ENCODE results near the gene PVR.
"Not testable (repeated sequence)": the region's sequence is repeated elsewhere in the genome, so short reads cannot be mapped to it uniquely, and the experiment has no call there.

Gene PVR

DNA sequence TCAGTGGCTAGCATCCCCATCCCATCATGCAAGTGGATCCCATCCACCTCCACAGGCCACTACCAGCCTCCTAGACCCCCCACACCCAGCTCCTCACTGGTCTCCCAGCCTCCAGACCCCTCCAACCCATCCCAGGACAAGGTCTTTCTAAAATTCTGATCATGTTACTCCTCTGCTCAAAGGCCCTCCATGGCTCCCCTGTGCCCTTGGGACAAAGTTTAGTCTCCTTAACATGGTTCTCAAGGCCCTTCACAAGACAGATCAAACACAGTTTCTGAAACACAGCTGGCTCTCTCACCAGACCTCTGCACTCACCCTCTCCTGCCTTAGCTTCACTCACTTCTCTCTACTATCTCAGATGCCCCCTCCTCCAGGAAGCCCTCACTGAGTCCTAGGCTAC lies 36.8 kb downstream of the PVR start:
- no peak for DNase-seq

- no peak for DNase-seq
Observed at GRCh38 chr19:44681992-44682790, 38.5 kb downstream of the PVR start.

DNA sequence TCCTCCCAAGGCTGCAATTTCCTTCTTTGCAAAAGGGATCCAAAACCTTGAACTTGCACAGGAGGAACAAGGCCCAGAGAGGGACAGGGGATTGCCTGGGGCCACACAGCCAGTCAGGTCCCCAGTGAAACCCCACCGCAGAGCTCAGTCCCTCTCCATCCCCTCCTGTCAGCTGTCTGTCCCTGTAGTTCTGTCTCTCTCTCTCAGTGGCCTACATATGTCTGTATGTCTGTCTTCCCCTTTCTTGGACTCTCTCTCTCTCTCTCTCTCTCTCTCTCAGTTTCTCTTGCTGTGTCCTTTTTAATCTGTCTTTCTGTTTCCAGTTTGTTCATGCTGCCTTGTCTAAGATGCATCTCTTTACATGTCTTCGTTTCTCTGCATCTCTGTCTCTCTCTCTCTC lies 39.1 kb downstream of the PVR start:
- DNase-seq = no peak

GRCh38 chr19:44683434-44684210 lies 39.9 kb downstream of the PVR start:
- no peak for DNase-seq

DNA sequence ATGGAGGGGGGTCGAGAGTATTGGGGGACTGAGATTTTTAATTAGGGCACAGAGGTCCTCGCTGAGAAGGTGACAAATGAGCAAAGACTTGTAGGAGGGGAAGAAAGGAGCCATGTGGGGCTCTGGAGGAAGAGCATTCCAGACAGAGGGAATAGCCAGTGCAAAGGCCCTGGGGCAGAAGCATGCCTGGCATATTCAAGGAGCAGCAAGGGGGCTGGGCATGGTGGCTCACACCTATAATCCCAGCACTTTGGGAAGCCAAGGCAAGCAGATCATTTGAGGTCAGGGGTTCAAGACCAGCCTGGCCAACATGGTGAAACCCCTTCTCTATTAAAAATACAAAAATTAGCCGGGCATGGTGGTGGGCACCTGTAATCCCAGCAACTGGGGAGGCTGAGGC lies 40.7 kb downstream of the PVR start:
- DNase-seq = not testable (repeated sequence)

GRCh38 chr19:44684892-44685863 lies 41.5 kb downstream of the PVR start:
- peak; percentile 79 for DNase-seq

GRCh38 chr19:44685877-44686276 lies 42.2 kb downstream of the PVR start:
- DNase-seq = no peak

GRCh38 chr19:44686896-44687295 lies 43.2 kb downstream of the PVR start:
- no peak for DNase-seq

GRCh38 chr19:44687888-44688287 lies 44.2 kb downstream of the PVR start:
- no peak for DNase-seq

DNA sequence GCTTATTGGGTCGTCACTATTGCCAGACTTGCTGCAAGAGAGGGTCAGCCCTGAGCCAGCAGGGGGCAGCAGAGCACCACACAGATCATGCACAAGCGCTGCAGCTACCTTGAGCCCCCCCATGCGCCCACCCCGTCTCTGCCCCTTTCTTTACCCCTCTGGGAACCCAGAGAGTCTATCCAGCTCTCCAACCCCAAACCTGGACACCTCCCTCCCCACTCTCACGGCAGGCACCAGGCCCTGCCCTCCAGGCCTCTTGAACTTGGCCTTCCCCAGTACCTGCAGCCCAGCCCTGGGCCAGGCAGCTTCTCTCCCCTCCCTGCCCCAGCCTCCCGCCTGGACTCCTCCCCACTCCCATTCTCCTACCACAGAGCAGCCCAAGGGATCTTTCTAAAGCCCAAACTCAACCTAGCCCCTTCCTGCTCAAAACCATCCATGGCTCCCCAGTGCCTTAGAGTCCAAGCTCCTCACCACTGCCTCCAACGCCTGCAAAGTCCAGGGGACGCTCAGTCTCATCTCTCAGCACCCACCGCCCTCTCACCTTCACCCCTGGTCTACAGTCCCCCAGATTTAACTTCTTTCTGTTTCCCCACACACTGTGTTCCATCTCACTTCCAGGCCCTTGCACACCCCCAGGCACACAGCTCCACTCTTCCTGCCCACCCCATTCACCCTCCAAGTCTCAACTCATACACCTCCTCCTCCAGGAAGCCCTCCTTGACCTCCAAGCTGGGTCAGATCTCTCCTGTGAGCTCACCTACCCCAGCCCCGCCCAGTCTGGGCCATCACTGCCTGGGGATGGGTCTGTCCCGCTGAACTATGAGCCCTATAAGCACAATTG lies 45.8 kb downstream of the PVR start:
- peak; percentile 81 for DNase-seq

DNA sequence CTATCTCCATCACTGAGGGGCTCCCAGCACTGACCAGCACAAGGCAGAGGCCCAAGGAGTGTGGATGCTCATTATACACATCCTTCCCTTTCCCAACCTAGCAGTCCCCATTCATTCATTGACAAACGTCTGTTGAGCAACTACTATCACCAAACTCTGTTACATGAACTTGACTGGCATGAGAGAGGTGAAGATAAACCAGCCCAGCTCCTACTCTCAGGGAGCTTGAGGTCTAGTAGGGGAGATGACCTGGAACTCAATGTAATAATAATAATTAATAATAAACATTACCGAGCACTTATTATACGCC lies 46.4 kb downstream of the PVR start:
- no peak for DNase-seq

- DNase-seq = no peak
Observed at GRCh38 chr19:44692379-44692721, 48.6 kb downstream of the PVR start.

DNA sequence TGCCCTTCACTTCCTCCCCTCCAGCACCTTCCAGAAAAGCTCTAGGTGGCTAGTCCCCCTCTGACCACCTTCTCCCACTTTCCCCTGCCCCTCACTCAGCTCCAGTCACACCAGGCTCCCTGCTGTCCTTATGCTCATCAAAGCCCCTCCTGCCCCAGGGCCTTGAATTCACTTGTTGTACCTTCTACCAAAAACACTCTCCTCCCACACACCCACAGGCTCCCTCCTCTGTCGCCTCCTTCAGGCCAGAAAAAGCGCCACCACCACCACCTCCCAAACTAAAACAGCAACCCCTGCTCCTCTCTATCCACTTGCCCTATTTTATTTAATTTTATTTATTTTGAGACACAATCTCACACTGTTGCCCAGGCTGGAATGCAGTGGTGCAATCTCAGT lies 50.5 kb downstream of the PVR start:
- peak; percentile 25 for DNase-seq

DNA sequence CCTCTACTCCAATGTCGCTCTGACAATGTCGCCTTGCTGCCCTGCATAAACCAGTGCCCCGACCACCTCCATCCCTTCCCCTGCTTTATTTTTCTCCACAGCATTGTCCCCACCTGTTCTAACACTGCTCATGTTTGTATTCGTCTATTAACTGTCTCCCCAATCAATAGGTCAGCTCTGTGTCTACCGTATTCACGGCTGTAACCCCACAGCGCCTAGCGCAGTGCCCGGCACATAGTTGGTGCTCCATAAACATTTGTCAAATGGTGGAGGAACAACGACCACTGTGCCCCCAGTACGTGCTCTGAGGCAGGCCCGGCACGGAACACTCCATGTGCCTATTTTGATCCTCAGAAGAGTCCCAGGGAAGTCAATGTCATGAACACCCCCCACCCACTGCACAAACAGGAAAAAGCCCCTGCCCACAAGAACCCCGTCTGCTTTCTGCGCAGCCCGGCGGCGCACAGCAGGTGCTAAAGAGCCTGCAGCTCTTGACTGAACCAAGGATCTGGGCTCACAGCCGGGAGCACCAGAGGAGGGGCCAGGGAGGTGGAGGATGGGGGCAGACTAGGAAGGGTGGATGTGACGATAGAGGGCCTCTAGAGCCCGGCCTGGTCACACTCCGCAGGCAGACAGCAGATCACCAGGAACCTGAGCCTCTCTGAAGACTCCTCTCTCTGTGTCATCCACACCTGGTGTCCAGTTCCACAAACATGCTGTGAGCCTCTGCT lies 53.4 kb downstream of the PVR start:
- no peak for DNase-seq

GRCh38 chr19:44697670-44698034 lies 53.9 kb downstream of the PVR start:
- no peak for DNase-seq

DNA sequence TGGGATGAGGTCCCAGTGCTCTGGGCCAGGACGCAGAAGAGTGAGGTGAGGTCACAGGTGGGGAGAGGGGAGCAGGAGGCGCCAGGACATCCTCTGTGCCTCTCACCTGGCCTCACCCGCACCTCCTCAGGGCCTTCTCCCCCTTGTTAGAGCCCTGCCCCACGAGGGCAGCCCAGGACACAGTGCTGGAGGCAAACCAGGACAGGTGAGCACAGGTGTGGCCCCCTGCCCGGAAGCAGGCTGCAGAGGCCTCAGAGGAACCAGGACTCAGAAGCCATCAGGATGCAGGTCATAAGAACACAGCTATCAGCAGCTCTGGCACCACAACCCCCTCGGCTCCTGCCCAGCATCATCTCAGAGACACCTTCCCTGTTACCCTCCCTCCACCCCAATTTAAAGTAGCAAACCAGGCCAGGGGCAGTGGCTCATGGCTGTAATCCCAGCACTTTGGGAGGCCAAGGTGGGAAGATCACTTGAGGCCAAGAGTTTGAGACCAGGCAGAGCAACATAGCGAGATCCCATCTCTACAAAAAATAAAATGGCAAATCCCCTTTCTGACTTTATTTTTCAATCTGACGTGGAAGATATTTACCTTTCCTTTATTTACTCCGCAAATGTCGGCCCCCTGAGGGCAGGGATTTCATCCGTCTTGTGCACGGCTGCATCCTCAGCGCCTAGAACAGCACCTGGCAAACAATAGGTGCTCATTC lies 54.9 kb downstream of the PVR start, which contains the start of gene CEACAM16:
CEACAM16 (plus strand) TSS at position 660 of the 710 bp plus-strand sequence. CDS start 2,306 bp downstream, outside the sequence.
- no peak for DNase-seq

DNA sequence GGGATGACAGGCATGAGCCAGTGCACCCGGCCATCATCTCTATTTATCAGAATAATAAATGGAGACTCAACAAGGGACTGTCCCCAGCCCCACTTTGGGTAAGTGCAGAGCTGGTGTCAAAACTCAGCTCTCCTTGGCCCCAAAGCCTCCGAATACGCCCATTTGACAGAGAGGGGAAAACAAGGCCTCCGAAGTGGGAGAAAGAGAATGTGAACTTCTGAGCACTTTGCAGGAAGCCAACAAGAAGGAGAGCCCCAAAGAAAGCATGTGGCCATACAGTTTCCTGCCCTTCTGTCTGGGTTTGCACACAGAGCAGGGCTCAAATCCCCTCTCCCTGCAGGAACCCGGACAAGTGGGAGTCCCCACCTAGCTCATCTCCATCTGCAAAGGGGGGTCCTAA lies 56.8 kb downstream of the PVR start:
- DNase-seq = no peak

DNA sequence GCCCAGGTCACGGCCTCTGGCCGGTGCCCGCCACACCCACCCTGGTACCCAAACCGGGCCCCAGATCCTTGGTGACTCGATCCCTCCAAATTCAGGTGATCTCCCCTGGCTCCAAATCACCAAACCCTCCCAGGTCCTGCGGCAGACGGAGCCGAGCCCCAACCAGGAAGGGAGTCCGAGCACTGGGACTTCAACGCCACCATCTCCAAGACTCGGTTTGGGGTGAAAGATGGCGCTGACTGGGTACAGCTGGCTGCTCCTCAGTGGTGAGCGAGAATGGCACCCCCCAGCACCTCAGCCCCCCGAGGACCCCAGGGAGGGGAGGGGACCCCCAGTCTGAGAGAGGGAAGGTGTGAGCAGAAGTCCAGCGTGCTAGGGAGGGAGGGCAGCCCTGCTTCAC lies 57.5 kb downstream of the PVR start:
- DNase-seq = no peak

- DNase-seq = peak; percentile 33
Observed at GRCh38 chr19:44702551-44703176, 59.0 kb downstream of the PVR start.

DNA sequence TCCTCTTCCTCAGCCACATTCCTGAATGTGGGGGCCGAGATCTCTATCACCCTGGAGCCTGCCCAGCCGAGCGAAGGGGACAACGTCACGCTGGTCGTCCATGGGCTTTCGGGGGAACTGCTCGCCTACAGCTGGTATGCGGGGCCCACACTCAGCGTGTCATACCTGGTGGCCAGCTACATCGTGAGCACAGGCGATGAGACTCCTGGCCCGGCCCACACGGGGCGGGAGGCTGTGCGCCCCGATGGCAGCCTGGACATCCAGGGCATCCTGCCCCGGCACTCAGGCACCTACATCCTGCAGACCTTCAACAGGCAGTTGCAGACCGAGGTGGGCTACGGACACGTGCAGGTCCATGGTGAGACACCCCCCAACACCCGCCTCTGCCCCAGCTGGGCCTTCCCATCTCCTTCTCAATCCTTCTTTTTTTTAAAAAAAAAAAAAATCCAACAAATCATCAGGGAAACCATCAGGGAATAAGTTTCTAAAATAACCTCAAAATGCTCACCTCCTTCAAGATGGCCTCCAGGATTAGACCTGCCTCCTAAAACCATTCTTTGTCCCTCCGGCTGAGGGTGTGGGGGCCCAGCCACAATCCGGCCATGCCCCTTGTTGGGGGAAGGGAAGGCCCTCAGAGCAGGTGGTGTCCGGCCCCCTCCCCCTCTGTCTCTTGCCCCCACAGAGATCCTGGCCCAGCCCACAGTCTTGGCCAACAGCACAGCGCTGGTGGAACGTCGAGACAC lies 59.8 kb downstream of the PVR start:
- DNase-seq = no peak

All from NCI-H82 (cell line).